ENCODE data around the gene SMCO2. TPM values are rescaled to one million over a fixed set of nuclear protein-coding genes. Genes with fewer than 3 reads are reported as not detected.

The SMCO2 gene
- total and polyA plus RNA-seq, 2 of the 4 experiments (the other 2 are of a cell fraction), result 0.19 TPM; not detected in 1

GRCh38 chr12:27506645-27507189 lies 60.2 kb downstream of the SMCO2 start:
- CTCF ChIA-PET, result no interaction called here
- Histone ChIP-seq H2BK120ac (ENCODE audit: low read depth, low read length) (no peak overlapping the region), H4K20me1 (ENCODE audit: insufficient read depth, low read length) (no peaks in the 10 kb centered on the region), H2BK20ac (ENCODE audit: low read depth, low read length) (no peak overlapping the region), H2BK15ac (ENCODE audit: low read depth, low read length) (no peak overlapping the region), H3K9me1 (ENCODE audit: insufficient read depth, low read length) (no peaks in the 10 kb centered on the region), H3K18ac (ENCODE audit: low read depth, low read length) (no peak overlapping the region), H4K5ac (ENCODE audit: low read depth, low read length) (no peak overlapping the region), H3K4ac (ENCODE audit: low read depth, low read length) (no peak overlapping the region), H4K91ac (ENCODE audit: insufficient read depth, low read depth, low read length) (no peak overlapping the region), H3K56ac (ENCODE audit: extremely low read depth, insufficient read depth, low read length) (no peak overlapping the region), H3K4me2 (ENCODE audit: low read depth, low read length) (no peak overlapping the region), H3K36me3 (ENCODE audit: control insufficient read depth, insufficient read depth, low read length) (no peaks in the 10 kb centered on the region), H3K27ac (ENCODE audit: insufficient read depth, low read length) (no peak overlapping the region), H2AK5ac (ENCODE audit: low read depth, low read length) (no peak overlapping the region; the same call in 1 of the 2 replicates), H4K8ac (ENCODE audit: low read depth in 2 of 2, low read length in 2 of 2) (no peak overlapping the region), H3K9ac (ENCODE audit: low read depth, low read length) (no peak overlapping the region), H2BK5ac (ENCODE audit: low read depth, low read length, poor library complexity, severe bottlenecking) (no peak overlapping the region), H3K23ac (ENCODE audit: low read depth, low read length) (no peak overlapping the region), H3K27me3 (ENCODE audit: control insufficient read depth, insufficient read depth, low read length) (no peaks in the 10 kb centered on the region), H3K14ac (replicated peaks; ENCODE audit: low read depth, low read length) (no peak overlapping the region), H3K79me1 (ENCODE audit: low read depth in 1 of 2, low read length in 2 of 2) (no peaks in the 10 kb centered on the region), H2AK9ac (replicated peaks; ENCODE audit: low read depth, low read length, poor library complexity) (no peak overlapping the region), H3K9me3 (ENCODE audit: control insufficient read depth, insufficient read depth, low read length) (peaks cover 2% of the 10 kb centered on the region; the same call in 1 of the 2 replicates), H2AFZ (replicated peaks; ENCODE audit: low read length, poor library complexity) (no peak overlapping the region), H3K4me3 (ENCODE audit: insufficient read depth, low read depth, low read length) (no peak overlapping the region), H3K4me1 (ENCODE audit: control insufficient read depth, insufficient read depth, low read length) (peaks cover 8% of the 10 kb centered on the region)
- in situ Hi-C loops (cut with MboI; ENCODE audit: low sequenced_read_pairs), result no loop called here
- no peak for TF ChIP-seq MXI1 (IDR thresholded peaks at IDR 0.05; ENCODE audit: borderline replicate concordance, low read depth, low read length)
- no peak for TF ChIP-seq BHLHE40 (IDR thresholded peaks at IDR 0.05; ENCODE audit: low read depth, low read length)
- TF ChIP-seq RAD21 (IDR thresholded peaks at IDR 0.05; ENCODE audit: low read length), result no peak
- TF ChIP-seq MAZ (IDR thresholded peaks at IDR 0.05; ENCODE audit: borderline replicate concordance, low read depth, low read length), result no peak
- TF ChIP-seq, protein P1, sequence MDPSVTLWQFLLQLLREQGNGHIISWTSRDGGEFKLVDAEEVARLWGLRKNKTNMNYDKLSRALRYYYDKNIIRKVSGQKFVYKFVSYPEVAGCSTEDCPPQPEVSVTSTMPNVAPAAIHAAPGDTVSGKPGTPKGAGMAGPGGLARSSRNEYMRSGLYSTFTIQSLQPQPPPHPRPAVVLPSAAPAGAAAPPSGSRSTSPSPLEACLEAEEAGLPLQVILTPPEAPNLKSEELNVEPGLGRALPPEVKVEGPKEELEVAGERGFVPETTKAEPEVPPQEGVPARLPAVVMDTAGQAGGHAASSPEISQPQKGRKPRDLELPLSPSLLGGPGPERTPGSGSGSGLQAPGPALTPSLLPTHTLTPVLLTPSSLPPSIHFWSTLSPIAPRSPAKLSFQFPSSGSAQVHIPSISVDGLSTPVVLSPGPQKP (IDR thresholded peaks at IDR 0.05; ENCODE audit: borderline replicate concordance, low read depth, low read length), result no peak
- TF ChIP-seq USF2 (IDR thresholded peaks at IDR 0.05; ENCODE audit: low read depth, low read length), result no peak
- no peak for TF ChIP-seq MAFK (IDR thresholded peaks at IDR 0.05; ENCODE audit: low read depth, low read length)
- TF ChIP-seq POLR2A (IDR thresholded peaks at IDR 0.05; ENCODE audit: low read depth, low read length), result no peak
- no peak for TF ChIP-seq FOS (IDR thresholded peaks at IDR 0.05; ENCODE audit: low read depth, low read length)
- TF ChIP-seq RCOR1 (IDR thresholded peaks at IDR 0.05; ENCODE audit: insufficient replicate concordance, low read length), result no peak
- TF ChIP-seq CTCF (conservative IDR thresholded peaks at IDR 0.05; ENCODE audit: low read depth, low read length), result no peak
- no peak for TF ChIP-seq SMC3 (IDR thresholded peaks at IDR 0.05; ENCODE audit: low read depth, low read length)
- no peak for TF ChIP-seq NFE2L2 (IDR thresholded peaks at IDR 0.05; ENCODE audit: low read depth, low read length)
- TF ChIP-seq CHD1 (IDR thresholded peaks at IDR 0.05; ENCODE audit: low read depth, low read length), result no peak
- dilution Hi-C loops (cut with HindIII; ENCODE audit: low sequenced_read_pairs, unreplicated experiment), result no loop called here
- POLR2A ChIA-PET (ENCODE audit: unreplicated experiment), result no interaction called here
- intact Hi-C loops (cut with micrococcal nuclease), result no loop called here
- DNase-seq (no peak), ATAC-seq (ENCODE audit: low read depth) (no peak)
- no TSS peak for BruUV-seq (replicated peaks)
- 100% methylated on average over 1 of the region's 2 CpGs; no CpG with 5 or more reads in 1 of the 2 experiments for WGBS, 2 experiments (ENCODE audit: extremely low coverage in 2 of 2, insufficient read length in 1 of 2)
